Endothelial cell of hepatic sinusoid (primary cell): ENCODE measurements around the gene SLC51A.
"Not testable (repeated sequence)": the region's sequence is repeated elsewhere in the genome, so short reads cannot be mapped to it uniquely, and the experiment has no call there.

ENCODE experiments used
- in situ Hi-C: cut with HindIII; loops from 2 replicates; pipeline ENCODE4 v1.10.0; 2017; ENCODE audit warnings: low sequenced_read_pairs

Gene SLC51A

DNA sequence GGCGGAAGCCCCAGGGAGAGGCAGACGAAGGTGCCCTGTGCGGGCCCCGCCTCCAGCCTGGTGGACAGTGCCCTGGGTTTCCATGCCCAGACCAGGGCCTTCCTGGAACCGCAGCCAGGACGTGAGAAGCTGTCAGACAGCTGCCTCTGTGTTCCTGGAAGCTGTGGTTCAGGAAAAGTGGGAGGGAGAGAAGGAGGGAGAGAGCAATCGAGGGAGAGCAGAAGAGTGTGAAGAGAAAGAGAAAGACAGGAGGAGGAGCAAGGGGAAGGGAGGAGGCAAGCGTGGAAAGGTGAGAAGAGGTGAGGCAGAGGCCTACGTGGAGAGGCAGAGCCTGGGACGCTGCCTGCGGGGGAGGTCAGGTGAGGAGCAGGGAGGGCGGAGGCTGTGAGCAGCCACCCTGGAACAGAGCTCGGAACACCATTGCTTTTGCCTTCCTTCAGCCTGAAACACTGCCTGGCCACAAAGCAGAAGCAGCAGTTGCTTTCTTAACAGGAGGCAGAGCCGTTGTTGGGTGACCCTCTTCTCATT, 23.7 kb upstream of the SLC51A start:
- in situ Hi-C loops = no loop called here

DNA sequence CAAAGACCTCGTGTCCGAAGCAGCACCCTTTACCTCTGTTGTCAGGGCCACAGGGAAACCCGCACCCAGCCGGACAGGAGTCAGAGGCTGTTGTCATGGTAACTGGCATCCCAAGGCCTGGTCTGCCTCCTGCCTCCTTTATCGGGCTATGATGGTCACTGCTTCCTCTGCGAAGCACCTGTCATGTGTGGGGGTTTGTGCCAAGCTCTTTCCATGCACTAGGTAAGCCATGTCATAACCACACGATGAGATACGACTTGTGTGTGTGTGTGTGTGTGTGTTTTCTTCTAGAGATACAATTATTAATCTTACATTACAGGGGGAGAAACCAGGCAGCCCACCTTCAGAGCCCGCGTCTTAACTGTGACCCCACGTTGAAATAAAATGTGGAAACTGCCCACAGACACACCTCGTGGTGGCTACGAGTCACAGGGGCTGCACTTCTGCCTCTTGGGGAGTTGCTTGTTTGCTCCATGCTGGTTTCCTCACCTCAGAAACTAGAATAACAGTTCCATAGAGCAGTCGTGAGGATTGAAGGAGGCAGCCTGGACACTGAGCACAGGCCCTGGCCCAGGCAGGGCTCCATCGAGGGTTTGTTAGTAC, 23.1 kb upstream of the SLC51A start:
- in situ Hi-C loops = no loop called here

DNA sequence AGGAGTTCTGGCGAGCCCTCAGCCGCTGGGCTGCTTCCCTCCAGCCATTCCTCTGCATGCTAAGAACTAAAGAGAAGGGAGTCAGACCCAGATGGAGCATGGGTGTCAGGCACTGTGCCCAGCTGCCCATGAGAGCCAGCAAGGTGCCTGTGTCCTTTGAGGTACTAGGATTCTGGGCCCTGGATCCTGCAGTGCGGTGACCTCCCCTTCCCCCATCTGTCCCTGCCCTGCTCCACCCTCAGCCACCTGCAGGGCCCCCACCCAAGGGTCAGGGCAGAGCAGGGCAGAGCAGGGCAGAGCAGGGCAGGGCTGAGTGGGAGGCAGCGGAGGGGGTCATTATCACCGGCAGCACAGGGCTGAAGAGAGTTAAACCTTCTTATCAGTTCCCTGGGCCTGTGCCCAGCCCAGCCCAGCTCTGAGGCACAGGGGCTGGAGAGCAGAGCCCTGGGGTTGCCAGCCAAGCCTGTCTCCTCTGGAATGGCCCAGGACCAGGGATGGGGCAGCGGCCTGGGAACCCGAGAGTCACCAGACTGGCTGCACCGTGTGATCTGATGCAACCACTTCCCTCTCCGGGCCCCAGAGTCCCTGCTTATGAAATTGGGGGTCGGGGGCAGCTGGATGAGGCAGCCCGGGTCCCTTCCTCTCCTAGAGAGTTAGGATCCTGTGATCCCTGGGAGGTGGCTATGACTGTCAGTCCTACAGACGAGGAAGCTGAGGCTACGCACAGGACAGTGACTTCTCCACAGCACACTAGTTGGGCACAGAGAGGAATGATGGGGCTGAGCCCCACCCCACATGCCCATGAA, 22.4 kb upstream of the SLC51A start:
- in situ Hi-C loops = no loop called here

DNA sequence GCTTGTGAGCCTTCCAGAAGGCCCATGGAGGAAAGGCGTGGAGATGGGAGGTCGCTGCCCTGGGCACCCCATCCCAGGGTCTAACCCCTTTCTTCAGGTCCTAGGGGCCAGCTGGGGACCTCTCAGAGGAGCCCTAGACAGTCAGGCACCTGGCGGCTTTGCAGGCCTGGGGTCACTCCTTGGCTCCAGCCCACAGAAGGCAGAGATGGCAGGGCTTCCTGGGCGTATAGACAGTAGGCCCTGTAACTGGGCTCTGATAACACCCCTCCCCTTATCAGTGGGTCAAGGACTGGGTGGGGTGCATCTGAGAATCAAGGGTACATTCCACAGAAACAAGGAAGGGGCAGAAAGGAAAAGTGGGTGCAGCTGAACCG, 21.8 kb upstream of the SLC51A start:
- in situ Hi-C loops = no loop called here

DNA sequence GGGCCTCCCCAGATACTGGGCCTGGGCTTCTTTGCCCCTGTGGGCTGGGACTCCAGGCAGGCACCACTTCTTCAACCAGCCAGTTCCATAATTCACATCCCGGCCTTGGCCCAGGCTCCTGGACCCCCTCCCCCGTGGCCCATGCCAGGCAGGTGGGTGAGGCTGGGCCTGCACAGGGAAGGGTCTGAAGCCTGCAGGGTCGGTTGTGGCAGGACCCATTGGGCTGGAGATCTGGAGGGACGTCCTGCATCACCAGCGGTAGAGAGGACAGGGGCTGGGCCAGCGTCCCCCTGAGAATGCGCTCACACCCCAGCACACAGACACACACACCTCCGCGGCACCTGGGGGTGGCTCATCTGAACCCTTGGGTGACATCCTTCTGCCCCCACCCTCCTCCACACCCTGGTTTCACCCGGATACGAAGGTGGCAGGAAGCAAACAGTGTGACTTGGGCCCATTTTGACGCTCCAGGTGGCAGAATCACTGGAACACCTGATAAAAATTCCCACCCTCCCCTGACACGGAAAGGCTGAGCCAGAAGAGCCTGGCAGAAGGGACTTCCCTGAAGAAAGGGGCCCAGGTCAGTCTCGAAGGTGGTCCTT, 20.6 kb upstream of the SLC51A start:
- in situ Hi-C loops = no loop called here

DNA sequence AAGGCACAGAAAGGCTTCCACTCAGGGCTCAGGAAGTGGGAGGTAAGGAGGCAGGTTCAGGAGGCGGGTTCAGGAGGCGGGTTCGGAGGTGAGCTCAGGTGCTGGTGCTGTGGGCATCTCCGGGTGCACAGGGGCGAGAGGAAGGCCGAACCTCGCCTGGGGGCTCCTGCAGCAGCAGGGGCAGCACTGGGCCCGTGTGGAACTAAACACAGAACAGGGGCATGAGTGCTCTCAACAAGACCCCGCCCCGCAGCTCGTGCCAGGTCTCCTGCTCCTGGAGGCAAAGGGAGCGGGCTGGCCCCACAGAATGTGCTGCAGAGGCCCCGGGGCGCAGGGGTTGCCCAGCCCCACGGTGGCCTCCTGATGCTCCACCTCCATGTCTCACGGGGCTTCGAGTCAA, 18.8 kb upstream of the SLC51A start:
- in situ Hi-C loops = no loop called here

DNA sequence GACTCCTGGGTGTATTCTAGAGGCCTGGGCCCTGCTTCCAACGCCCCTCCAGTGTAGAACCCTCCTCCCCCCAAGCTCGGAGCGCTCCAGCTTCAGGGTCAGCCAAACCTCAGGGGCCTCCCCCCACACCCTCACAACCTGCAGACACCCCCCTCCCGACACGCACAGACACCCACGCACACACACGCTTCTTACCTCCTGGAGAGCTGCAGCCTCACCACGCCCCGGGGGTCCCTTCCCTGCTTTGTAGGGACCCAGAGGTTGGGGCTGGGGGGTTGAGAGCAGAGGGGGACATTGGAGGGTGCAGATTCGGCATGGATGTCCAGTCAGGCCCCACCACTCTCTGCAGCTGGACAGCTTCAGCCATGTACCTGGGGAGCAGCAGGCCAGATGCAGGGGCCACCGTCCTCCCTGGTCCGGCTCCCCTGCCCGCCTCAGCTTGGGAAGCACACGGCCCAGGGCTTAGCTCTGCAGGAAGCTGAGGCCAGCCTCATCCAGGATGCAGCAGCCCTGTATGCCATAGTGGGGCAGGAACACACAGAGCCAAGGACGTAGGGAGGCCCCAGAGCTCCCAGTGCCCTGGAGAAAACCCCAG, 18.2 kb upstream of the SLC51A start:
- in situ Hi-C loops = no loop called here

DNA sequence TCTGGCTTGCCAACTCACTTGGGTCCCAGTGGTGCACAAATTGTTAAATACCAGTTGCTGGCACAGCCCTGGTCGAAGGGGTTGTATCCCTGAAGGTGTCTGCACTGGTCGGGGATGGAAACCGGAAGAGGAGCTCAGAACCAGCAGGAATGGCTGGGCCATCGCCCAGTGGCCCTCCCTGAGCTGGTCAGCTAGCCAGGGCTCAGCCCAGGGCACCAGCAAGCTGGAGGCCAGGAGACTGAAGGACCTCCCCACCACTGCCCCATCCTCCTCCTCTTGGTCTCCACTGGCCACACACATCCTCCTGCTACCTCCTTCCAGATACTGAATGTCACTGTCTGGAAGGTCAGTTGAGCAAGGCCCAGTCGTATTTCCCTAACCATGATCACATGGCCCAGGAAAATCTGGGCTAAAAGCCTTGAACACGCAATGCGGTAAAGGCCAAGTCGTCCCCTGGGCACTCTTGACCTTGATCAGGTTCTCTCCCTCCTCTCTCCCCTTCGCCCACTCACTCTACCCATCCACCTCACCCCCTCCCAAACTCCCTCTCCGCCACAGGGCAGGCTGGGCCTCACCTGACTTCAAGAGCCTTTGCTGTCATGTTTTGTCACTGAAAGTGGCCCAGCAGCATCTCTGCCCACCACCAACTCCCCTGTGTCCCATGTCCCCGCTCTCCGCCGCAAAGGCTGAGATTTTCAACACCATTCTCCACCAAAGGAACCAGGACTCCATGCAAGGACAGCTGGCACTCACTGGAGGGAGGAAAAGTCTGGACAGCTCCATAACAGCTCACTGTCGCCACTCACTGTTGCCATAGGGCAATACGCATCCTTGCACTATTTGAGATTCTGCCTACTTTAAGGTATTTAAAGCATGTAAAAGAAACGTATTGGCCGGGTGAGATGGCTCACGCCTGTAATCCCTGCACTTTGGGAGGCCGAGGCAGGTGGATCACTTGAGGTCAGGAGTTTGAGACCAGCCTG, 17.3 kb upstream of the SLC51A start:
- in situ Hi-C loops = no loop called here

DNA sequence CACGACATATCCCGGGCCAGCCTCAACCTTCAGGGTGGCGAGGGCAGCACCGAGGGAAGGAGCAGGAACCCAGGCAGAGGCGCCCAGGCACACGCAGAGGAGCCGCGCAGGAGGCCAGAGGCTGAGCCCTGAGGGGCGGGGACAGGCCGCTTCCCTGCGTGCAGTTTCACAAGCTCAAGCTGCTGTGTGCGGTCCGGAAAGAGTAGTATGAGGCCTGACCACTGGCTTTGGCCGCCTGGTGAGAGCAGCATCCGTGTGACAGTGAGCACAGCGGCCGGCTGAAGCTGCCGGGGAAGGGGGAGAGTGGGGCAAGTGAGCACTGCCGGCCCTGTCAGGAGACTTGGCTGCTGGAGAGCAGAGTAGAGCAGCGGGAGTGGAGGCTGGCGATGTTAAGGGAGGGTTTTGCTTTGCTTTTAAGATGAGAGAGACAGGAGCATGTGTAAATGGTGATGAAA, 13.8 kb upstream of the SLC51A start:
- in situ Hi-C loops = no loop called here

DNA sequence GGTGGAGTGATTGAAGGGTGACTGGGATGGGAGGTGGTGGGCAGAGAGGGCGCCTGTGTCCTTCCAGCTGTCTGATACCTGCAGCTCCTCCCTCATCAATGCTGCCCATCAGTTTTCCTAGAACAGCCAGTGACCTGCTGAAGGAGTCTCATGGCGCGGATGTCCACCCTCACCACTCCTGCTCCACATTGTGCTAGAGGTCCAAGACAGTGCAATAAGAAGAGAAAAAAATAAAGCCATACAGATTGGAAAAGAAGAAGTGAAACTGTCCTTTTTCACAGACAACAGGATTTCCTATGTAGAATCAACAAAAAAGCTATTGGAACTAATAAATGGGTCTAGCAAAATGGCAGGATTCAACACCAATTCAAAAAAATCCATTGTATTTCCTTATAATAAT, 12.5 kb upstream of the SLC51A start:
- in situ Hi-C loops = no loop called here

DNA sequence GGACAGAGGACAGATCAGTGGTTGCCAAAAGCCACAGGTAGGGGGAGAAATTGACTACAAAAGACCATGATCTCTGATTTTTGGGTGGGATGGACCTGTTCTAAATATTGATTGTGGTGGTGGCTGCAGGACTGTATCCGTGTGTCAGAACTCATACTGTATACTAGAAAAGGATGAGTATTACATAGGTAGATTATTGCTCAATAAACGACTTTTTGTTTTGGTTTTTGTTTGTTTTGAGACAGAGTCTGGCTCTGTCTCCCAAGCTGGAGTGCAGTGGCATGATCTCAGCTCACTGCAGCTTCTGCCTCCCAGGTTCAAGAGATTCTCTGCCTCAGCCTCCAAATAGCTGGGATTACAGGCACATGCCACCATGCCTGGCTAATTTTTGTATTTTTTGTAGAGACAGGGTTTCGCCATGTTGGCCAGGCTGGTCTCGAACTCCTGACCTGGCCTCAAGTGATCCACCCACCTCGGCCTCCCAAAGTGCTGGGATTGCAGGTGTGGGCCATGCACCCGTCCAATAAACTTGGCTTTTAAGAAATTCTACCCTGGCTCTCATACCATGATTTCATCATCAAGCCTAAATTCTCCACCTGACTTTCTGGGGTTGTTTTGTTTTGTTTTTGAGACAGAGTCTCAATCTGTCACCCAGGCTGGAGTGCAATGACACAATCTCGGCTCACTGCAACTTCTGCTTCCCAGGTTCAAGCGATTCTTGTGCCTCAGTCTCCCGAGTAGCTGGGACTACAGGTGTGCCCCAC, 10.7 kb upstream of the SLC51A start:
- in situ Hi-C loops = not testable (repeated sequence)

DNA sequence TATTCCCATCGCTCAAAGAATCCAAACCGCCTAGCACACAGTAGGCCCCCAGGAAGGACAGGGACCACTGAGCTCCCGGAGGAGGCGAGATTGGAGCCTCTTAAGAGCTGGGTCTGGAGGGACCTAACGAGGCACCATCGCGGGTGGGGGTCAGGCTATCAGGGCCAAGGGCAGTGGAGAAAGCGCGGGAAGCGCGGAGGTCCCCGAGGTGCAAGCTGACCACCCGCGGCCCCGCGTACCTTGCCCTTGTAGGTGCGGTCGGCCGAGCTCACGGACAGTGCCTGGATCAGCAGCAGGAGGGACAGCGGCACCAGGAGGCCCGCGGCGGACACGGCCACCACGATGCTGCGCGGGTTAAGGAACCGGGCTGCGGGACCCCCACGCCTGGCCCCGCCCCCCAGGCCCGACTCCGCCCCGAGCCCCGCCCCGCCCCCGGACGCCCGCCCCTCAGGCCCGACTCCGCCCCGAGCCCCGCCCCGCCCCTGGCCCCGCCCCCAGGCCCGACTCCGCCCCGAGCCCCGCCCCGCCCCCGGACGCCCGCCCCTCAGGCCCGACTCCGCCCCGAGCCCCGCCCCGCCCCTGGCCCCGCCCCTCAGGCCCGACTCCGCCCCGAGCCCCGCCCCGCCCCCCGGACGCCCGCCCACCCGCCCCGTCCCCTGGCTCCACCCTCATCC, 9.0 kb upstream of the SLC51A start:
- in situ Hi-C loops = no loop called here

DNA sequence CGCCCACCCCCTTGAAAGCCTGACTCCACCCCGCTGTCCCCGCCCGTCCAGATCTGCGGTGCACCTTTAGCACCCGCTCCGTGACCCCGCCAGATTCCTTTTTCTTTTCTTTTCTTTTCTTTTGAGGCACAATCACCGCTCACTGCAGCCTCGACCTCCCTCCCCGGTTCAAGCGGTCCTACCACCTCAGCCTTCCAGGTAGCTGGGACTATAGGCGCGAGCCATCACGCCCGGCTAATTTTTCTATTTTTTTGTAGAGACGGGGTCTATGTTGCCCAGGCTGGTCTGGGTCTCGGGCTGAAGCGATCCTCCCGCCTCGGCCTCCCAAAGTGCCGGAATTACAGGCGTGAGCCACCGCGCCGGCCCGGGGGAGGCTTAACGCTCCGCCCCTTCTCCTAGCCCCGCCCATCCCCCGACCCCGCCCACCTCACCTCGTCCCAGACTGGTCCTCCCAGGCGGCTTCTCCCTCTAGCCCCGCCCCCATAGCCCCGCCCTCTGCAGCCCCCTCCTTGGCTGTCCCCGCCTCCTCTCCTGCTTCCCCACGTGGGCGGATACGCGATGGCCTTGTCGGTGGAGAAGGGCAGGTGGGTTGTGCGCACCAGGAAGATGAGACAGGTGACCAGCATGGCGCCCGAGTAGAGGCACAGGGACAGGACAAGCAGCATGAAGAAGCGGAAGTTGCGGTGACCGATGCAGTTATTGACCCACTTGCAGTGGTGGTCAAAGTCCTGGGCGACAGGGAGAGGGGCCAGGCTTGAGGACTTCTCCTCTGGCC, 8.3 kb upstream of the SLC51A start:
- in situ Hi-C loops = no loop called here

DNA sequence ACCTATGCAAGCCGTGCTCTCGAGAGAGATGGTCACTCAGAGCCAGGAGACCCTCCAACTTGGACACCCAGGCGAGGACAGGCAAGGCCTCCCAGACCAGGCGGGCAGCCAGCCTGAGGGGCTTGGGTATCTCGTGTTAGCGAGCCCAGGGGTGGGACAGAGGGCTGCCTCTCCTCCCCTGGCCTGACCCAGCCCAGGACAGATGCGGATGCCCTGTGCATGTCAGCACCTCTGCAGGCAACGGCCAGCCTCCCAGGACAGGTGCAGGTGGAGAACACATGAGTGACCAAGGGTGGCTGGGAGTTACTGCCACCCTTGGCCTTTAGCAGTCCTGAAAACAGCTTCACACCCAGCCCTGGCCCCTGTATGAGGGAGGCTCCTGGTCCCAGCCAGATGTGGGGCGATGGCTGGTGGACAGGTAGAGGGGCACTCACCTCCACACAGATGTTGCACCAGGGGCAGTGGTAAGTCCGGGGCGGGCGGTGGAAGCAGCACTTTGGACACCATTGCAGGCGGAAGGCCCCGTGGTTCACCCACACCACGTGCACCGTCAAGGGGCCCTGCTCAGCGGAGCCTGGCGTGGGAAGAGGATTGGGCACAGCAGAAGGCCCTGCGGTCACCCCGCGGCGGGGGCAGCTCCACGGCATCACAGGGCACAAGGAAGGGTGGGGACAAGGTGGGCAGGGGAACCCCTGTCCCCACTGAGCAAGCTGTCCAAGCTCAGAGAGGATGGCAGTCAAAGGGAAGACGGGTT, 7.2 kb upstream of the SLC51A start:
- in situ Hi-C loops = no loop called here

DNA sequence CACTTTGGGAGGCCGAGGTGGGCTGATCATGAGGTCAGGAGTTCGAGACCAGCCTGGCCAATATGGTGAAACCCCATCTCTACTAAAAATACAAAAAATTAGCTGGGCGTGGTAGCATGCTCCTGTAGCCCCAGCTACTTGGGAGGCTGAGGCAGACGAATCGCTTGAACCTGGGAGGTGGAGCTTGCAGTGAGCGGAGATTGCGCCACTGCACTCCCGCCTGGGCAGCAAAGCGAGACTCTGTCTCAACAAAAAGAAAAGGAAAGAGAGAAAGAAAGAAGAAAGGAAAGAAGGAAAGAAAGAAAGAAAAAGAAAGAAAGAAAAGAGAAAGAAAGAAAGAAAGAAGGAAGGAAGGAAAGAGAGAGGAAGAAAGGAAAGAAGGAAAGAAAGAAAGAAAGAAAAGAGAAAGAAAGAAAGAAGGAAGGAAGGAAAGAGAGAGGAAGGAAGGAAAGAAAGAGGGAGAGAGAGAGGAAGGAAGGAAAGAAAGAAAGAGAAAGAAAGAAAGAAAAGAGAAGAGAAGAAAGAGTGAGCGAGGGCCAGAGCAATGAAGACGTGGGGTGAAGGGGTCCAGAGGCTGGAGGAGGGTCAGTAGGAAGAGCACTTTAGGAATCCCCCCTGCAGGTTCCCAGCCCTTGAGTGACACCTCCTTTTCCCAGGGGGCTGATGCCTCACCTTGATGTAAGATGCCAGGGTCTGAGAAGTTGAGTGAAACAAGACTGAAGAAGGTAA, 6.2 kb upstream of the SLC51A start:
- in situ Hi-C loops = not testable (repeated sequence)

DNA sequence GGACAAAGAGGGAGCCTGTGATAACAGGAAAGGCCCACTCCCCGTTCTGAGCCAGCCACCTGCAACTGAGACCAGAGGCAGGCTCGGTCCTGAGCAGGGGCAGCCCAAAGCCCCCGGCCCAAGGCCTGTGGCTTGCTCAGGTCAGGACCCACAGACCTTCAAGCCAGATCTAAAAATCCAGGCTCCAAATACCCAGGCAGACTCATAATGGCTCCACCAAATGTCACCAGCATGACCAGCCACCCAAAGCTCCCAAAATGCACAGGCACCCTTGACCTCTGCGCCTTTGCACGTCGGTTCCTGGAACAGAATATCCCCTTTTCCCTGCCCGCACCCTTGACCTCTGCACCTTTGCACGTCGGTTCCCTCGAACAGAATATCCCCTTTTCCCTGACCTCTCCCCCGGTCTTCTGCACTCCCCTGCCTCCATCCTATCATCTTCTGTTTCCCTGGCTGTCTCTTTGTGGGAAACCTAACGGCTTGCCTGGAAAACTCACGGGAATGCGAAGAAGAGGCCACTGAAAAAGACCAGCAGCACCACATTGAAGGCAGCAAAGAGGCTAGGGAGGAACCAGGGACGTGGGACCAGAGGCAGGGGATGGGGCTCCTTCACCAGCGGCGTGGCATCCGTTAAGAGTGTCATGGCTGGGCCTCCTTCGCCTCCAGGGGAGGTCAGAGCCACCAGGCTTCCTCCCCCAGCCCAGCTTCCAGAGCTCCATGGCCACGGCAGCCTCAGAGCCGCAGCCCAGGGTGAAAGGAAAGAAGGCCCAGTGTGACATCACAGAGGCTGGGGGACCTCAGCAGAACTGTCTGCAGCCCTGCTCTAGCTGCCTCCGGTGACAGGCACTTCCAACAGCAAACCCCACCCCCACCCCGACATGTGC, 5.4 kb upstream of the SLC51A start, which contains the start of gene ZDHHC19:
Gene ZDHHC19, minus strand, starts transcription at position 728 of the 884 bp plus-strand sequence. Its CDS starts 85 bp downstream, at position 643.
- in situ Hi-C loops = no loop called here
